GM12801 (cell line): ENCODE results near the gene KHK.

Experiments used
- TF ChIP-seq, protein P1 (sequence below): IDR thresholded peaks from one replicate; pipeline ENCODE4 v1.5.1; 2011; ENCODE audit warnings: control low read depth; ENCODE audit not compliant: insufficient read length; ENCODE audit errors: extremely low read depth

The KHK gene

DNA sequence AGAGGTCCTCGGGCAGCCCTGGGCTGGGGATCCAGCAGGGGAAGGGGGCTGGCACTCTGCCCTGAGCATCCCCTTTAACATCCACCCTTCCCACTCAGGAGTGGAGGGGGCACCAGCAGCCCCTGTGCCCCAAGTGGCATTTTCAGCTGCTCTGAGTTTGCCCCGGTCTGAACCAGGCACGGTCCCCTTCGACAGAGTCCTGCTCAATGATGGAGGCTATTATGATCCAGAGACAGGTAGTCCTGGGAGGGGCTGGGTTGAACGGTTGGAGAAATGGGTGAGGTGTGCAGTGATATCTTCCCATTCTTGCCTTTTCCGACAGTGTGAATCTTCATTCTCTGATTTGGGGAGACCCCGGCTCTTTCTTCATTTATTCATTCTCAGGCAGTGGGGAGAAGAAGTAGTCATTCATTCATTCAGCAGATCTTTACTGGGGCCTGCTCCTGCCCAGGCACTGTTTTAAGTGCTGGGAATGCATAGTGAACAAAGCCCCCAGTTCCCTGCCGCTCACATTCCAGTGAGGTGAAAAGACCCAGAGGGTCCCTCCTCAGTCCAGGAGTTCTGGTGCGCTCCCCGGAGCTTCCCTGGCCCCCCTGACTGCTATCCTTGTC, 1.4 kb upstream of the KHK start:
- TF ChIP-seq, protein P1, sequence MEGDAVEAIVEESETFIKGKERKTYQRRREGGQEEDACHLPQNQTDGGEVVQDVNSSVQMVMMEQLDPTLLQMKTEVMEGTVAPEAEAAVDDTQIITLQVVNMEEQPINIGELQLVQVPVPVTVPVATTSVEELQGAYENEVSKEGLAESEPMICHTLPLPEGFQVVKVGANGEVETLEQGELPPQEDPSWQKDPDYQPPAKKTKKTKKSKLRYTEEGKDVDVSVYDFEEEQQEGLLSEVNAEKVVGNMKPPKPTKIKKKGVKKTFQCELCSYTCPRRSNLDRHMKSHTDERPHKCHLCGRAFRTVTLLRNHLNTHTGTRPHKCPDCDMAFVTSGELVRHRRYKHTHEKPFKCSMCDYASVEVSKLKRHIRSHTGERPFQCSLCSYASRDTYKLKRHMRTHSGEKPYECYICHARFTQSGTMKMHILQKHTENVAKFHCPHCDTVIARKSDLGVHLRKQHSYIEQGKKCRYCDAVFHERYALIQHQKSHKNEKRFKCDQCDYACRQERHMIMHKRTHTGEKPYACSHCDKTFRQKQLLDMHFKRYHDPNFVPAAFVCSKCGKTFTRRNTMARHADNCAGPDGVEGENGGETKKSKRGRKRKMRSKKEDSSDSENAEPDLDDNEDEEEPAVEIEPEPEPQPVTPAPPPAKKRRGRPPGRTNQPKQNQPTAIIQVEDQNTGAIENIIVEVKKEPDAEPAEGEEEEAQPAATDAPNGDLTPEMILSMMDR, result no peak

DNA sequence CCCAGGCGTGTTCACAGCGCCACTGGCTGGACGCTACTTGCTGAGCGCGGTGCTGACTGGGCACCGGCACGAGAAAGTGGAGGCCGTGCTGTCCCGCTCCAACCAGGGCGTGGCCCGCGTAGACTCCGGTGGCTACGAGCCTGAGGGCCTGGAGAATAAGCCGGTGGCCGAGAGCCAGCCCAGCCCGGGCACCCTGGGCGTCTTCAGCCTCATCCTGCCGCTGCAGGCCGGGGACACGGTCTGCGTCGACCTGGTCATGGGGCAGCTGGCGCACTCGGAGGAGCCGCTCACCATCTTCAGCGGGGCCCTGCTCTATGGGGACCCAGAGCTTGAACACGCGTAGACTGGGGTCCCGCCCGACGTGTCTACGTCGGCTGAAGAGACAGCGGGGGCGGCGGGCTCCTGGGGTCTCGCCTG, 891 bp upstream of the KHK start:
- TF ChIP-seq, protein P1, result no peak

DNA sequence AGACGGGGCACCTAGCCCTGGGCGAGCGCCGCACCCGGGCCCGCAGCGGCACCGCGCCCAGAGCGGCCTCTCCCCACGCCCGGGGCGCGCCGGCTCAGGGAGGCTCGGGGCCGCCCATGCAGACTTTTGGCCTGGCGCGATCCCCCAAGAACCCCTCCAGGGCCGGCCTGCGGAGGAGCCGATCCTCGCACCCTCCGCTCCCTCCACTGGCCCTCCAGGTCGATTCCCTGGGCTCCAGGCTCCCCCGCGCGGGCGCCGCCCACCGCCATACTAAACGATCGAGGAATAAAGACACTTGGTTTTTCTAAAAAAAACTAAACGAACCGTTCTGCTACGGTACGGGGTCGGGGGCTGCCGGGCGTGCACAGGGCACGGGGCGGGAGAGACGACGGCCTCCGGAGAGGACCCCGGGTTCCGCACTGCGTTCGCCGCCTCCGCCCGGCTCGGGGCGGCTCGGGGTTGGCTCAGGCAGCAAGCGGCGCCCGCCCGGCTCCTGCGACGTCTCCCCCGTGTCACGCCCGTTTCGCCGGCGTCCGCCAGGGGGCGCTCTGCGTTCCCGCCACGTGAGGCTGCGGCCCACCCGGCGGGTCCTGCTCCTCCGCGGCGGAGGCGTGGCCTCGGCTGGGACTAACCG, 365 bp upstream of the KHK start:
- TF ChIP-seq, protein P1, result no peak

DNA sequence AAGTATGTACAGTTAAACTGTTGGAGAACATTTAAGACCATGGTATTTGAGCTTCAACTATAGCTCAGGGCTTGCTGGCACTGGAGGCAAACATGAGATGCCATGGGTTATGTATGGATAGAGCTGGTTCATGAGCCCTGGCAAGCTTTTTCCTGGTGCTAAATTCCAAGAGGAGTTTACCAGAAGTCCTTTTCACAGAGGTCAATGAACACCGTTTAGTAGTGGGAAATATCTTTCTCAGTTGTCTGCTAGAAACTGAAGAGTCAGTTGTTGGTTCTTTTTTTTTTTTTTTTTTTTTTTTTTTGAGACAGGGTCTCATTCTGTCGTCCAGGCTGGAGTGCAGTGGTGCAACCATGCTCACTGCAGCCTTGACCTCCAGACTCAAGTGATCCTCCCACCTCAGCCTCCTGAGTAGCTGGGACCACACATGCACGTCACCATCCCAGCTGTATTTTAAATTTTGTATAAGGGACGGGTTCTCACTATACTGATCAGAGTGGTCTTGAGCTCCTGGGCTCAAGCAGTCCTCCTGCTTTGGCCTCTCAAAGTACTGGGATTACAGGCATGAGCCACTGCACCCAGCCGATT, 1.3 kb downstream of the KHK start:
- TF ChIP-seq, protein P1, result no peak

DNA sequence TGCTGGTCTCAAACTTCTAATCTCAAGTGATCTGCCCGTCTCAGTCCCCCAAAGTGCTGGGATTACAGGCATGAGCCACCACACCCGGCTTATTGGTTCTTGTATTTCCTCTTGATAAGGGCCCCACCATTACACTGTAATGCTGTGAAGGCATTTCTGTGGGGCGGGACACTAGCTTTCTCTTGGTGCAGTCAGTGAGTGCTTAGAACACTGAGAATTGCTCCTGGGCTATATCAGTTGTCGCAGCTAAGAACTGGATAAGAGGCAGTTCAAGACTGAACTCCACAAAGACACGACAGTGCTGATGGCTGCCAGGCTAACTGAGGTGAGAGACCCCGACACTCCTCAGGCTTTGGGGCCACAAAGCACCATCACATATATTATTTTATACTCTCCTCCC, 2.1 kb downstream of the KHK start:
- TF ChIP-seq, protein P1, result no peak

DNA sequence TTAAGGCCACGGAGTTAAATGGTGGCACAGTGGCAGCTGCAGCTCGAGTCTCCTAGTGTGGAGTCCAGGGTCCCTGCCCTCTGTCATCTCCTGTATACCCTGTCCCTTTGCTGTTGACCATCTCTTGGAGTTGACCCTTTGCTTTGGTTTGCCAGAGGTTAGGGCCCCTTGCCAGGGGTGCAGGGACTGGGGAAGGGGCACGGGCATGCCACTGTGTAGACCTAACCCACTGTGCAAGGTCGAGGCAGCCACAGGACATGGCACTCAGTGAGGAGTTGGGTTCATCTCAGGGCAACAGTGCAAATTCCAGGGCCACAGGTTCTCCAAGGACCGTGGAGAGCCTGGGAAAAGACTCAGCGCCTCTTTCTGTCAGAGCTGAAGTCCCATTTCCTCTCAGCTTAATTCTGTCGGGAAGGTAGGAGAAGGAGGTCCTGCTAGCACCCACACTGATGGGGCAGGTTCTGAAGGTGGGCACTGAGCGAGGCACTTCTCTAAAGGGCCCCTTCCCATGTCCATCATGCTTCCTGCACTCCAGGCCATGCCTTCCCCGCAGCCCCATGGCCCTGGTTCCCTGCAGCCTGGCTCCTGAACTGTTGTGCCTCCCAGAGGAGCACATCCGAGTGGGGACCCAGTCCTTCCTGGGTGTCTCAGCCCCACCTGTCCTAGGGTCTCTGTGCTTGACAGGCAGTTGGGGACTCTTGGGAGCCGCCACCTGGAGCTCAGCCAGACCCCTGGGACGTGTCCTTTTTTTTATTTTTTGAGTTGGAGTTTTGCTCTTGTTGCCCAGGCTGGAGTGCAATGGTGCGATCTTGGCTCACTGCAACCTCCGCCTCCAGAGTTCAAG, 2.8 kb downstream of the KHK start:
- TF ChIP-seq, protein P1, result no peak

DNA sequence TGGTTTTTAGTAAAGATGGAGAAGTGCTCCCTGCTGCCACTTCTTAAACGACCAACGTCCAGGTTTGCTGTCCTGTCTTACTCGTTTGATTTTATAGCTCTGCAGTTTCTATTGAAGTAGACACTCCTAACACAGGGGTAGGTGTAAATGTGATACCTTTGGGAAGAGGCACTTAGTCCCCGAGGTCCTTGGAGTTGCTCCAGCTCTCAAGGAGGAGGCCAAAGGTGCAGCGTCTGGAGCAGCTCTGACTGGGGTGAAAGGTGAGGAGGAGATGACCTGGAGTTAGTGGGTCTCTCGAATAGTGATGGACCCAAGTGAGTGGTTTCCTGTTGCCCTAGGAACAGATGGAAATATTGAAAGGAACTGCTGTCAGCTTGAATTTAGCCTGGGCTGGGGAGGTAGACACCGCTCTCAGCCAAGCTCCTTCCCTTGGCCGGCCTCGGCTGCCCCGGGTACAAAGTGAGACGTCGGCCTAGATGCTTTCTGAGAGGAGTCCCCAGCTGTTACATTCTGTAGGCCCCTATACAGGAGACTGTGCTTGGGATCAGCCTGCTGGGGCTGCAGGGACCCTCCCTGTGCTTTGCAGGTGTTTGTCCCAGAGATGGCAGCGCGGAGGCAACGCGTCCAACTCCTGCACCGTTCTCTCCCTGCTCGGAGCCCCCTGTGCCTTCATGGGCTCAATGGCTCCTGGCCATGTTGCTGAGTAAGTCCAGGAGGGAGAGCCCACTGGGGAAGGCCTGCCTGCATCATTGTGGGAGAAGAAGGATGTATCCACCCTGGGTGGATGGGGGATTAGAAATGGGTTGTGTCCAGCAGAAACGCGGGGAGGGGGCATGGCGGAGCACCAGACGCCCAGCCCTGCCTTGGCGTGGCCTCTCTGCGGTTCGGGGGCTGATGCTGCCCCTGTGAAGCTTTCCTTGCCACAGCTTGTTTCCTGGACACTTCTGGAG, 5.4 kb downstream of the KHK start:
- TF ChIP-seq, protein P1, result no peak
